Fibroblast of peridontal ligament (primary cell): ENCODE measurements around the gene DNAJB2.
"Not testable (repeated sequence)": the region's sequence is repeated elsewhere in the genome, so short reads cannot be mapped to it uniquely, and the experiment has no call there.

Experiments
- DNase-seq: peaks from one replicate; pipeline ENCODE4 v3.0.0-alpha.2; 2010; ENCODE audit errors: extremely low read depth

The DNAJB2 gene

DNA sequence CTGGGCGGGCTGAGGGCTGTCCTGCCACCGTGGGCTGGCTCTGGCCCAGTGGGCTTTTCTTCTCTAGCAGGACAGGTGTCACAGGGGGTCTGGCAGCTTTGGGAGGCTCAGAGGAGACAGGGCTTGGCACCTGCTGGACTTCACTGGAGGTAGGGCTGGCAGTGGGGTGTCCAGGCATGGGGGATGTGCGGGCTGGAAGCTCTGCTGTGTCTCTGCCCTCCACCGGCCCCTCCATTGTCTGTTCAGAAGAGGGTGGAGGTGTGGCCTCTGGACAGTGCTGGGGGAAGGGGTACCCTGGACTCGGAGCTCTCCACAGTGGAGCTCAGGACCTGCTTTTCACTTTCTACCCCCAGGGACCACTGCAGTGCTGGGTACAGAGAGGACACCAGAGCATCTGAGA lies 20.9 kb downstream of the DNAJB2 start:
- no peak for DNase-seq

DNA sequence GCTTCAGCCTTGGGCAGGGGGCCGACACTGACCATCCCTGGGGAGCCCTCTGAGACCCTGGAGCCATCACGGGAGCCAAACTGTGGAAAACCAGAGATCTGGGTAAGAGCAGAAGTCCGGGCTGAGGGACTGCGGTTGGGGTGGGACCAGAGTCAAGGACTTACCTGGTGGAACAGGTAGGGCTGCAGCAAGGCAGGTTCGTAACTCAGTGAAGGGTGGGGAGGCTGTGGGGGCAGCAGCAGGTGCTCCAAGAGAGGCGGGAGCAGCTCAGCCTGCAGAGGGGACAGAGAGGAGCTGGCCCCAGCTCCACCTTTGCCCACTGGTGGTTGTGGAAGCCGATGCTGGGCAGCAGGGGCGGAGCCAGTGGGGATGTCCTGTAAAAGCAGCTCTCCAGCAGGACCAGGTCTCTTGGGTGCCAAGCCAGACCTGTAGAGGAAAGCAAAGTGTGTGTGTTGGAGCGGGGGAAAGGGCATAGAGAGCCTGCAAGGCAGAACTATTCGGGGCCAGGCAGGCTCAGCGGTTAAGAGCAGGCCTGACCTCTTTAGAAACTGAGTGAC lies 23.3 kb downstream of the DNAJB2 start:
- DNase-seq = no peak

DNA sequence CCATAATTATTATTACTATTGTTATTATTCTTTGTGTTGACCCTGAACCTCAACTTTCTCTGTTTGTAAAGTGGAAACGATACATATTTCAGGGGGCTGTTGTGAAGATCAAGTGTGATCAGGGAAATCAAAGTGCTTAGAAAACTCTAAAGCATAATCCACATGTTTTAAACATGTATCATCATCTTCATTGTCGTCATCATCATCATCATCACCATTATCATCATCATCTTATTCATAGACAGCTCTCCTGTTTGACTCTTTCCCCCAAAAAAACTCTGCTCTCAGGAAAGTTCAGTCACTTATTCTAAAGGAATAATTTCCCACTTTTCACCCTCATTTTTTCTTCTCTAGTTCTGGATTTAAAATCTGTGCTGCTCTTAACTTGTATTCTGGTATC lies 25.1 kb downstream of the DNAJB2 start:
- no peak for DNase-seq

DNA sequence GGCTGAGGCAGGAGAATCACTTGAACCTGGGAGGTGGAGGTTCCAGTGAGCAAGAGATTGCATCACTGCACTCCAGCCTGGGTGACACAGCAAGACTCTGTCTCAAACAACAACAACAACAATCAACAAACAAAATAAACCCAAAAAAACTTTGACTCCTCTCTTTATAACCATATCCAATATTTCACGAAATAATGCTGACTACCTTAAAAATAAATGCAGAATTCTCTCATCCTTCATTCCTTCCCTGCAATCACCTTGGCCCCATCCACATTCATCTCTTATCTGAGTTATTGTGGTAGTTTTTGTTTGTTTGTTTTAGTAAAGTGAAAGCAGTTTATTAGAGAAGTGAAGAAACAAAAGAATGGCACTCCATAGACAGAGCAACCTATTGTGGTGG lies 26.9 kb downstream of the DNAJB2 start:
- no peak for DNase-seq

DNA sequence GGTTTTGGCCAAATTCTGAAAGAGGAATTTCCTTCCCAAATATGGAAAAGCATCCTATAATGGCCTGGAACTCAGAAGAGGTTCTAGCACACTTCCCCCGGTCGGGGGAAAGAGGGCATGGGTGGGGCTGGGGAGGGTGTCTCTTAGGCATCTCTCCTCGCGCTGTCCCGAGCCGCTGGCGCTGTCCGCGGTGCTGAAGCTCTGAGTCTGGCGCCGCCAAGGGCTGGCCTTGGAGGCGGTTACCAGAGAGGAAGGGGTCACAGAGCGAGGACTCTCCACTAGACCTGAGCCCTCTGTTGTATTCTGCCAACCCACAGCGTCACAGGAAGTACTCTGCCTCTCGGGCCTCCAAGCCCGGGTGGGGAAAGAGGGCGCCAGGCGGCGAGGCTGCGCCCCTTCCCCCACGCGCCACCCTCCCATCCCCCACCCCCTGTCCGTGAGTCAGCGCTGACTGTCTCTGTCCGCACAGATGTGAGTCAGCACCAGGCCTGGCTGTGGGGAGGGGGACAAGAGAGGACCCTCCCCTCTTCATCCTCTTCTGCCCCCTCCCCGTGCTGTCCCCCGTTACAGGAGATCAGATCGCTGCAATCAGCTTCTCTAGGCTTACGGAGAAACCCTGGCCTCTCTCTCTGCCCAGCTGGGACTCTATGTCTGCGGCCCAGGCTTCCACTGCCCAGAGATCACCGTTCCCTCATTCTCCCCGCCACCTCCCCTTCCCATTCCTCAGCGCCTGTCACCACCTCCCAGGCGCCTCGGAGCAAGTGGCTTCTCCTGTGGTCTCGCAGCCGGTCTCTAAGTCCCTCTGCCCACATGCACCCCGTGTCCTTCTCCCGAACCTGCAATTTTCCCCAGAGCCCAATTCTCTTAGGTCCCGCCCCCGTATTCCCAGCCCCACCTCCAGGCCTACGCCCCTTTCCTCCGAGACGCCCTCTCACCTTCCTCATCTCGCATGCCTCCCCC lies 29.3 kb downstream of the DNAJB2 start:
- DNase-seq = peak; percentile 54

DNA sequence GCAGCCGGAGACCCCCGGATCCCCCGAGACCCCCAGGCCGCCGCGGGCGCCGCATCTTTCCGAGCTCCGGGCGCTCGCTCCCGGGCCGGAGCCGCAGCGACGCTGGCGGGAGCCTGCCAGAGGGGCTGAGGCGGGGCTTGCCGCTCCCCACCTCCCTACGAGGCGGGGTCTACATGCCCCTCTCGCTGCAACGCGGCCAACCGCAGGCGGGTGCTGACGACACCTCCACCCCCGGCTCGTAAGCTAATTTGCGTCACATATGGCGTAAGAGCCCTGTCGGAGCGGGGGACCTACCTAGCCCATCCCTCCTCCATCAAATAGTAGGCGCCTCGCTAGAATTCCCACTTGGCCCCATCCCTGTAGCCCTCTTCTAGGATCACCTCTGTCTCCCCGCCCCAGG lies 30.1 kb downstream of the DNAJB2 start, which contains the start of gene PTPRN:
Gene PTPRN (minus strand): TSS at position 124 of the 400 bp plus-strand sequence. CDS start 69 bp downstream, at position 55.
- peak; percentile 31 for DNase-seq

DNA sequence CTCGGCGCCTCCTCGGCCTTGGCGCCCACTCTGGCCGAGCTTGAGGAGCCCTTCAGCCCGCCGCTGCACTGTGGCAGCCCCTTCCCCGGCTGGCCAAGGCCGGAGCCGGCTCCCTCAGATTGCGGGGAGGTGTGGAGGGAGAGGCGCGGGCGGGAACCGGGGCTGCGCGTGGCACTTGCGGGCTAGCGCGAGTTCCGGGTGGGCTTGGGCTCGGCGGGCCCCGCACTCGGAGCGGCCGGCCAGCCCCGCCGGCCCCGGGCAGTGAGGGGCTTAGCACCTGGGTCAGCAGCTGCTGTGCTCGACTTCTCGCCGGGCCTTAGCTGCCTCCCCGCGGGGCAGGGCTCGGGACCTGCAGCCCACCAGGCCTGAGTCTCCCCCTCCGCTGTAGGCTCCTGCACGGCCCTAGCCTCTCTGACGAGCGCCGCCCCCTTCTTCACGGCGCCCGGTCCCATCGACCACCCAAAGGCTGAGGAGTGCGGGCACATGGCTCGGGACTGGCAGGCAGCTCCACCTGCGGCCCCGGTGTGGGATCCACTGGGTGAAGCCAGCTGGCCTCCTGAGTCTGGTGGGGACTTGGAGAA lies 33.6 kb downstream of the DNAJB2 start:
- not testable (repeated sequence) for DNase-seq

DNA sequence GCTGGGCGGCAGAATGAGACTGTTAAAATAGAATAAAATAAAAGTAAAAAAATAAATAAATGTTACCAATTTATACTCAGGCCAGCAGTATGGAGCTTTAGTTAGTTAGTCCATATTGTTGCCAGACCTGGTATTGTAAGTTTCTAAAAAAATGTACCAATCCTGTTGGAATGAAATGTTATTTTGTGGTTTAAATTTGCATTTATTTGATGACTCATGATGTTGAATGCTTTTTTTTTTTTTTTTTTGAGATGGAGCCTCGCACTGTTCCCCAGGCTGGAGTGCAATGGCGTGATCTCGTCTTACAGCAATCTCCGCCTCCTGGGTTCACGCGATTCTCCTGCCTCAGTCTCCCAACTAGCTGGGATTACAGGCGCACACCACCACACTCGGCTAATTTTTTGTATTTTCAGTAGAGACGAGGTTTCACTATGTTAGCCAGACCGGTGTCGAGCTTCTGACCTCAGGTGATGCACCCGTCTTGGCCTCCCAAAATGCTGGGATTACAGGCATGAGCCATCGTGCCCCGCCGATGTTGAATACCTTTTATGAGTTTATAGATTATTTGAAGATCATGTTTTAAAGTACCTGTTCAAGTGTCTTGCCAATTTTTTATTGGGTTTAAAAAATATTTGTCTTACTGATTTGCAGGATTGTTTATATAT lies 35.8 kb downstream of the DNAJB2 start:
- DNase-seq = peak; percentile 39

DNA sequence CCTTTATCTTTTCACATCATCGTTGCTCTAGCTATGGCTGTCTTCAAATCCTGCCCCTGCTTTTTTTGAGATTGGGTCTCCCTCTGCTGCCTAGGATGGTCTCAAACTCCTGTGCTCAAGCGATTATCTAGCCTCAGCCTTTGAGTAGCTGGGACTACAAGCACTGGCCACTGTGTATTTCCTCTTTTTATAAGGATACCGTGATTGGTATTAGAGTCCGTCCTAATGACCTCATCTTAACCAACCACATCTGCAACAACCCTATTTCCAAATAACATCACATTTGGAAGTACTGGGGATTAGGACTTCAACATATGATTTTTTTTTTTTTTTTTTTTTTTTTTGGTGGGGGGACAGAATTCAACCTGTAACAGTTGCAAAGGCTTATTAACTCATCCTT lies 44.3 kb downstream of the DNAJB2 start:
- no peak for DNase-seq

DNA sequence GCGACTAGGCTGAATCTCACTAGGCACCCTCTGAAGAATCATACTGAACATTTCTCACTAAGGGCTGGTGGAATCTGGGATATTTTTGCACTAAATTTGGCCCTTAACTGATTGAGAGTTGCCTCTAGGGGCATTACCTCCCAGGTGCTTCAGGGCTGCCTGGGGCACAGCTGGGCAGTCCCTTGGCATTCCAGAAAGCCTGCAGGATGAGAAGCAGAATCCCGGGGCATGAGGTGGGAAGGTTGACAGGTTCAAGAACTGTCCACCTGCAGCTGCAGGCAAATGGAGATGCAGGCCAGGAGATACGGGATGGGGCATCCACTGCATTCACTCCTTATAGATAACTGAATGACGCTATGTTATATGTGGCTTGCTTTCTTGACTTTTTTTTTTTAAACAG lies 46.0 kb downstream of the DNAJB2 start:
- no peak for DNase-seq

DNA sequence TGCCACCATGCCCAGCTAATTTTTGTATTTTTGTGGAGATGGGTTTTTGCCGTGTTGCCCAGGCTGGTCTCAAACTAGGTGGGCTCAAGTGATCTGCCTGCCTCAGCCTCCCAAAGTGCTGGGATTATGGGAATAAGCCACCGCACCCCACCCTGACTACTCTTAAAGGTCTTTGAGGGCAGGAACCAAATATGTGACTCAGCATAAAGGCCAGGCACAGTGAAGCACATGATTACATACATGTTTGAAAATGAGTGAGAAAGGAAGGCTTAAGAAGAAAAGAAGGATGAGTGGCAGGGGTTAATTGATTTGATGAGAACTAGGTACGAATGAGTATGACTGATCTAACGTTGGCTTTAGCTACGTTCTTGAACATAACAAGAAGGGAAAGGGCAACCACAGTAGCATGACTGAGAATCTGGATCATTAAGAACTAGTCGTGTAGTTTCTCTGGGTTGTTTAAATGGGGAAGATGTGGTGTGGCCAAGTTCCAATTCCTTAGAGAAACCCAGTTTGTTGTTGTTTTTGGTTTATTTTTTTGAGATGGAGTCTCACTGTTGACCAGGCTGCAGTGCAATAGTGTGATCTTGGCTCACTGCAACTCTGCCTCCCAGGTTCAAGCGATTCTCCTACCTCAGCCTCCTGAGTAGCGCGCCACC lies 46.6 kb downstream of the DNAJB2 start:
- DNase-seq = no peak

DNA sequence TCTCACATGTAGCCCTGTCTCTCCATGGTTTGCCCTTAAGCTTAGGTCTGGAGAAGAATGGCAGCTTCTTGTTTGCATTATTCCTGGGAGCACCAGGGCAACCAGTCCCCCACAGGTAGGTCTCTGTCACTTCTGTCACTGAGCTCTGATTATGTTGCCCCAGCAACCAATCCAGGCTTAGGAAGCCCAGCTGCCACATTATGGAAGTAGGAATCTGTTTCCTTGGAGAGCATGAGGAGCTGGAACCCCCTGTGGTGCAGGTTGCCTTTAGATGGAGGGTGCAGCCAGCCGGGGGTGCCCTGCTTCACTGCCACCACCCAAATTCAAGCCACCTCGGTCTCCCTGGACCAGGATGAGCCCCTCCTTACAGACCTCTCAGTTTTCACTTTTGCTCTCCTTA lies 48.6 kb downstream of the DNAJB2 start:
- DNase-seq = no peak

DNA sequence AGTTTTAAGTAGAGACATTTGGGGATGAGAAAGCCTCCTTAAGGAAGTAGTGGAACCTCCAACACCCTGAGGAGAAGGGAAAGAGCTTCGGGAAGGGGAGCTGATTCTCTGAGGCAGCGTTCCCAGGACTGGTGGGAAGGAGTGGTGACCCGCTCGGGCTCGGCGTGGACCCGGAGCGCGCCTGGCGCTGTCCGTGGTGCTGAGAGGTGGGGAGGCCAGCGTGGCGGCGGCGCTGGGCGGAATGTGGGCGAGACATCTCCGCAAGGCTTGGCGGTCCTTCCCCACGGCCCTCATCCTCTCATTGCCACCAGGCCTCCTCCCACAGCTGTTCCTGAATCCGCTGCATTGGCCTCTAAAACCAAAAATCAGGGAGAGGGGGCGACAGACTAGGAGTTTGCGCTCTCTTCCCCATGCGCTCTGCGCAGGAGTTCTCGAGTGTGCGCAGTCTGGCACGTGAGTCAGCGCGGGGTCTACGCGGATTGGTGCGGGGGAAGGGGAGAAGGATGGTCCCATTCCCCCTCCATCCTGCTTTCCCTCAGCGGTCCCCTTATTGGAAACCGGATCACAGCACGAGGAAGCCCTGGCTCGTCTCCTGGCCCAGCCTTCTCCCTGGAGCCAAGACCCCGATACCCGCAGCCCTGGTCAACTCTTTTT lies 52.5 kb downstream of the DNAJB2 start:
- DNase-seq = no peak

DNA sequence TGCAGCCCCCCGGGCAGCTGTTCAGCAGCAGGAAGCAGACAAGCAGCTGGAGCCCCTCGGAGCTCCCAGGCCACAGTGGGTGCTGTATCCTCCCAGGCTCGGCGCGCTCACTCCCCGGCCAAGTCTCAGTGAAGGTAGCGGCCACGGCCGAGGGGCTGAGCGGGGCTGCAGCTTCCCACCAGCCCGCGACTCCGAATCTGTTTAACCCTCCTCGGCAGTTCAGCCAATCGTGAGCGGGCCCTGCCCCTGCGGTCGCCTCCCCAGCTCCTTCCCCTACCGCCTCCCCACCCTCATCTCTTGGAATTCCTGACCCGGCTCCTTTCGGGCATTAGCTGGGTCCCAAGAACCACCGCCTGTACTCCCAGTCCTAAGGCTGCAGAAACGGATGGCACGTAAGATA lies 53.4 kb downstream of the DNAJB2 start, which contains the start of gene RESP18:
Gene RESP18 (minus strand): TSS at position 203 of the 400 bp plus-strand sequence.
- no peak for DNase-seq

DNA sequence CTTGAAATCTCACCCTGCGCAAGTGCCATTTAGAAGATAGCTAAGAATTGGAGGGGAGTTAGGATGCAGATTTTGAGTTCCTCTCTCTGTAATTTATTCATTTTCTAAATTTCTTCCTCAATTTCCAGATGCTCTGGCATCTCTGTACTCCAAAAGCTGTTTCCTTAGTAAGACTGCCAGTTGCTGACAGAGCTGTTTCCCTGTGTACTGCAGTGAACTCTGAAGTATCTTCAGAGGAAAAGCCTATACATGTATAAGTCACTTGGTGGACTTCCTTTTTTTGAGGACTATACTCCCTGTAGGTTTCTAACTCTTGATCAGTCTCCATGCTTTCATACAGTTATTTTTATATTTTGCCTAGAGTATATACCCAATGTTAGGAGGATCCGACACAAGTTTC lies 54.9 kb downstream of the DNAJB2 start:
- no peak for DNase-seq

DNA sequence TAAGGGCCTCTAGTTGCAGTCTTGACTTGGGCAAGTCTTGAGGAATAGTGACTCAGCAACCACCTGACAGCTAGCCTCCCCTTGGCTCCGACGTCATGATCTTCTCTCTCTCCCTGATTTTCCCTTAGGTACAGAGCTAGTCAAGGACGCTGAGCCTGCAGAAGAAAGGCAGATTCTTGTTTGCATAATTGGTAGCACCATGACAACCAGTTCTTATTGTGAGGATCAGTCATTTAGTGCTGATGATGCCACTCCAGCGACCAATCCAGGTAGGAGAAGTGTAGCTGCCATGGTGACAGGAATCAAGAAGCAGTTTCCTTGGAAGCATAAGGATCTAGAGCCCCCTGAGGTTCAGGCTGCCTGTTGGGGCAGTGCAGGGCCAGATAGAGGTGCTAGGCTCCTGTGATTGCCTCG lies 56.2 kb downstream of the DNAJB2 start:
- no peak for DNase-seq
